ENCODE measurements around the gene GABRB1.

DNA sequence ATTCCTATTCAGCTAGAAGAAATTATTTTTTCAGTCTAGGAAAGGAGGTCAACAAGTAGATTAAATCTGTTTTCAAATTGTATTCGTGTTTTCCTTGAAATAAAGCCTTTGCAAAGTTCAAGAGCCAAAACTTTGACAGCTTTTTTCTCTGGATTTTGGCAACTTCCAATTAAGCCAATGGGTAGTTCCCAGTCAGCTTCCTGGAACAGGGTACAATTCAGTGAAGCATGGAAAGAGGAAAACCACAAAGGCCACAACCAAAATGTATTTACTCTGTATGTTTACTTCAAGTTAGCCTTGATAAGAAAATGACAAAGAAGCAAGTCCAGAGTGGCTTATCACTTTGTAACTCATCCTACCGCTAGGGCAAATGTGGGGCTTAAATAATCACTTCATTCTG lies 243.5 kb downstream of the GABRB1 start:
- no peak for TF ChIP-seq GATA3 (IDR thresholded peaks at IDR 0.05; ENCODE audit: low read depth, low read length)
- no peak for TF ChIP-seq GATA2 (IDR thresholded peaks at IDR 0.05; ENCODE audit: low read depth, low read length)
